ENCODE data around the gene USP31.

Gene USP31

GRCh38 chr16:23024044-23024443 is 125.2 kb downstream of the USP31 start:
- DNase-seq (ENCODE audit: low read depth in 4 of 4, low spot score in 1 of 4): no peak

GRCh38 chr16:23020084-23020483 is 129.2 kb downstream of the USP31 start:
- no peak for DNase-seq (ENCODE audit: low read depth in 4 of 4, low spot score in 1 of 4)

GRCh38 chr16:23016368-23016767 is 132.9 kb downstream of the USP31 start:
- no peak for DNase-seq (ENCODE audit: low read depth in 4 of 4, low spot score in 1 of 4)

- DNase-seq (ENCODE audit: low read depth in 4 of 4, low spot score in 1 of 4): no peak
These were observed 133.7 kb downstream of the USP31 start for GRCh38 chr16:23015580-23015979.

DNA sequence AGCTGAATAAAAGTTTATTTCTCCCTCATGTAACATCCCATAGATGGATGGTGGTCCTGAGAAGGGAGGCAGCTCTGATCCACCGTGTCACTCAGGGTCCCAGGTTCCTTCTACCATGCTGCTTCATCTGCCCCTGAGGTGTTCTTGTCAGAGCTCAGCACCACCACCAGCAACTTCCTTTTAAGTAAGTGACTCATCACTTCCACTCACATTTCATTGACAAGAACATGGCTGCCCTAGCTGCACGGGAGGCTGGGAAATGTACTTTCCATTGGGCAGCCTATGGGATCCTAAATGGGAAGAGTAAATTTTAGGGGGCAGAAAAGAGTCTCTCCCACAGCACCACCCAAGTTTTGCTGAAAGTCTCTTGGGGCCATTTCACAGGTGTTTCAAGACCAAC is 134.7 kb downstream of the USP31 start:
- no peak for DNase-seq (ENCODE audit: low read depth in 4 of 4, low spot score in 1 of 4)
